DMS114 treated with DMSO at 0.1 percent for 48 hours (cell line): ENCODE measurements around the gene MXD3.
"Not testable (repeated sequence)": the region's sequence is repeated elsewhere in the genome, so short reads cannot be mapped to it uniquely, and the experiment has no call there.

Experiments used
- DNase-seq: peaks from one replicate; lab custom pipeline; 2025; ENCODE audit not compliant: unreplicated experiment; lab: John Stamatoyannopoulos, UW

MXD3 gene, protein sequence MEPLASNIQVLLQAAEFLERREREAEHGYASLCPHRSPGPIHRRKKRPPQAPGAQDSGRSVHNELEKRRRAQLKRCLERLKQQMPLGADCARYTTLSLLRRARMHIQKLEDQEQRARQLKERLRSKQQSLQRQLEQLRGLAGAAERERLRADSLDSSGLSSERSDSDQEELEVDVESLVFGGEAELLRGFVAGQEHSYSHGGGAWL

DNA sequence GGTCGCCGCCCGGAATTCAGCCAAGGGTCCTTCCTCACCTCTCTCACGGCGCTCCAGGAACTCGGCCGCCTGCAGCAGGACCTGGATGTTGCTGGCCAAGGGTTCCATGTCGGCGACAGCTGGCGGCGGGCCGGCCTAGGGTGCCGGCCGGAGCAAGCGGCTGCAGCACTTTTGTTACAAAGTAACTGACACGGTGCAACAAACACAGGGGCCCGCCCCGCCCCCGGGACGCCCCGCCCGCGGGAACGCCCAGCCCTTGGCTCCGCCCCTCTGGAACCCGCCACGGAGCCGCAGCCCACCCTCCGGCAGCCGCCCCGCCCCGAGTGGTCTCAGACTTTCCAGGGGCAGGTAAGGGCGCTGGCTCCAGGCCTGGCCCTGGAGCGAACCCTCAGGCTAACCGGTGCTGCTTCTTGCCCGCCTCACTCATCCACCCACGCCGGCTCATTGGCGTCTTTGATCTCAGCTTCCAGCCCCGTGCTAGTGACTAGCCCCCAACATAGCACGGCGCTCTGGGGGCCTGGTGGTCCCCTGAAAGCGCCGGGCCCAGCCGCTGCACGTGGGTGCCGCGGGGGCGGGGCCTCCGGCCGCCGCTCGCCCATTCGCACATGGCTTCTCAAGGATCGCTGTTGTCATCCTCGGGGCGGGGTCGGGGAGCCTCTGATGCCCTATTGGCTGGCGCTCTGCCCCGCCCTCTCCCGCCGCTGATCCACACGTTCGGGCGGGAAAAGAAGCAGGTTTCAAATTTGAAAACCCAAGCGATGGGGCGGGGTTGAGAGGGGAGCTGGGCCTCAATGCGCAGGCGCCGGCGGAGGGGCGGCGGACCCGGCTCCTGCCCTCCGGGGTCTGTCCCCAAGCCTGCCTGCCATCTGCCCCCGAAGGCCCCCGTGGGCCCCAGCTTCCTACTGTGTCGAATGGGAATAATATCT lies at the start of gene MXD3:
Gene MXD3, minus strand, starts transcription at position 176 of the 926 bp plus-strand sequence. Its CDS starts 68 bp downstream, at position 108.
- DNase-seq, result peak; percentile 96

DNA sequence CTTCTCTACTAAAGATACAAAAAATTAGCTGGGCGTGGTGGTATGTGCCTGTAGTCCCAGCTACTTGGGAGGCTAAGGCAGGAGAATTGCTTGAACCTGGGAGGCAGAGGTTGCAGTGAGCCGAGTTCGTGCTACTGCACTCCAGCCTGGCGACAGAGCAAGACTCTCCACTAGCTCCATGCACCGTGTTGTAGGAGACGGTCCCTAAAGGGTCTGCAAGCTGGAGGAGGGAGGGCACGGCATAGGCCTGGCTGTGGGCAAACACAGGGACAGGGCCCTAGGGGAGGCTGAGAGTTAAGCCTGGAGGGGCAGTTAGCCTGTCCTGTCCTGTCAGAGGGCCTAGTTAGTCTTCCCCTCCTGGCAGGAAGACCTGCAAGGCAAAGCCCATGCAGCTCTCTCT lies 49.0 kb upstream of the MXD3 start:
- not testable (repeated sequence) for DNase-seq

DNA sequence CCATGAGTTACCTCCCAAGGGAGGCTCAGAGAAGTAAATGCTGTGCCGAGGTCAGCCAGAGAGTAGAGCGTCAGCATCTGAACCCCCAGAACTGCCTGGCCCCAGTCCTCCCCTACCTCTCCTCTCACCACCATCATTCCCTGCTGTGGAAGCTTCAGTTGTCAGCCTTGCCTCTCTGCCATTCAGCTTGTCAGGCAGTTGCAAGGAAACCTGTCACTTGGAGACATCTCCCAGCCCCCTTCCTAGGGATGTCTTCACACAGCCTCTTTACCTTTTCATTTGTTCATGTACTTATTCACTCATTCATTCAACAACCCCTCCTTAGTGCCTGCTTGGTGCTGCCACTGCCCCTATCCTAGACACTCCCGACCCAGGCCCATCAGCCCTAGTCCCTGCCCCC lies 48.2 kb upstream of the MXD3 start:
- DNase-seq, result no peak

DNA sequence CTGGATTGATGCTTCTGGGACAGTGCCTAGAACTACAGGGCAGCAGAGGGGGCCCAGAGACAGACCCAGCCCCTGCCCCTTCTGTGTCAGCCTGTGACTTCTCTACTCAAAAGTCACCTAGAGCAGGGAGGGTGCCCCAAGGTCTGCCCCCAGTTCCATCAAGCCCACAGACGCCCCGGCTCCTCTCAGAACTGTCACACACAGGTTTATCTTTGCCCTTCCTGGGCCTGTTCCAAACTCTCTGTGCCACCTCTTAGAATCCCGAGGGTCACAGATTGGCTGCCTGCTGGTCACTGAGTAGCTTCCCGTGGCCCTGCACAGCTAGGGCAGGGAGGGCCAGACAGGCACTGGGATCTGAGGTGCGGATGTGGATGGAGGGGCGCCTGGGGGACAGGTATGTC lies 47.8 kb upstream of the MXD3 start:
- no peak for DNase-seq

DNA sequence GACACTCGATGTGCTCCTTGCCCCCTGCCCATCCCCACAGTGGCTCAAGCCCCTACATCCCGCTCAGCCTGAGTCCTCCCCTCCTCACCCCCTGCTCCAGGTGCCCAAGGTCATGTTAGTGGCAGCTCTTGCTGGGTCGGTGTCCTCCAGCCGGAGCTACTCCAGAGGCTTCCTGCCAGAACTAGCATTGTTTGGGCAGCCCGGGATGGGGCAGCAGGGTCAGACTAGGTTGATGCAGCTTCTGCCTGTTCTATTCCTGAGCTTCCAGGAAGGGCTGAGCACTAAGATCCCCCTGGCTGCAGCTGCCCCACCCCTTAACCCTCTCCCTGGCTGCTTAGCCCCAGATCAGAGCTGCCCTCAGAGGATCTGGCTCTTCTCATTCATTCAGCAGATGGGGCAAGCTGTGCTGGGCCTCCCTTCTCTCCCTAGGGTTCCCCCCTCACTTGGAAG lies 46.7 kb upstream of the MXD3 start:
- no peak for DNase-seq

DNA sequence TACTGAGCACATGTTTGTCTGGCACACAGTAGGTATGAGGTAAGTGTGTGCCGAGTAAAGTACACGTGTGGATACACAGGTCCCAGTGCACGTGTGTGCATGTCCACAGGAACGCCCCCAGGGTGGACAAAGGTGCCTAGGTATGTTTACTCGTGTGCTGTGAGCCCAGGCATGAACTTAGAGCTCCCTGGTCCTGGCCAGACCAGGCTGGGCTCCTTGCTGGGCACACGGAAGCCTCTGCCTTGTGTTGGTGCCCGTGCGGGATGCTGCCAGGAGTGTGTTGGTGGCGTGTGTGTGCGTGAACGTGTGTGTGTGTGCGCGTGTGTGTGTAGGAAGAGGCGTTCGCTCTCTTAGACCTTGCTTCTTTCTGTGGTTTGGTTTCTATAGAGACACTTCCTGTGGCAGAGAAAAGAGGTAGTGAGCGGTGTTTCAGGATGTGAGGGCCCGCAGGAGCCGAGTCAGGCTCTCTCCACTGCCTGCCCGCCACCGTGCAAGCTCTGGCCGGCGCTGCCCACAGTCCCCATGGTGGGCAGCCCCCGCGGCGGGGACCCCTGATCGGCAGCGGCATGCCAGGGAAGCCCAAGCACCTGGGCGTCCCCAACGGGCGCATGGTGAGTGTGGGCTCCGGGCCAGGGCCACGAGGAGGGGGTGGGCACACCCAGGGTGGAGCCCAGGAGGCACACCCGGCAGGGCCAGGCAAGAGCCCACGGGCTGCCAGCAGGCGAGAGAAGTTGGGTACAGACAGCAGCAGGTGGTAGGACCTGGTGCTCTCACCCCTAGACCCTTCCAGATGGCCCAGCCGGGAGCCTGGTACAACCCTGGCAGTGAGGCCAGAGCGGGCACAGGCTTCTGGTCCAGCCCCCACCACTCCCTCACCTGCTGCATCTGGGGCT lies 46.0 kb upstream of the MXD3 start, which contains the start of gene RGS14:
Gene RGS14, plus strand, starts transcription at position 466 of the 893 bp plus-strand sequence. Its CDS starts 101 bp downstream, at position 567.
- DNase-seq, result no peak

DNA sequence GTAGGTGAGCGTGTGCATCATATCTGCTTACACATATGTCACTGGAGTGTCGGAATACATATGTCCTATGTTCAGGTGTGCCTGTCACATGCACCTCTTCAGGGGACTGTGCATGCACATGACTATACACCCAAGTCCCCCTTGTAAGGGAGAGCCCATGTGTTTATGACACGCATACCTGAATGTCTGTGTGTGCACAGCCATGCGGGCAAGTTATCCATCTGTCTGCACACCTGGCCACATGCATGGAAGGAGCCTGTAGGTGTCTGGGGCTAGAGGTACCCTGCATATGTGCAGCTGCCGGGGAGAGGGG lies 45.4 kb upstream of the MXD3 start:
- DNase-seq, result no peak

DNA sequence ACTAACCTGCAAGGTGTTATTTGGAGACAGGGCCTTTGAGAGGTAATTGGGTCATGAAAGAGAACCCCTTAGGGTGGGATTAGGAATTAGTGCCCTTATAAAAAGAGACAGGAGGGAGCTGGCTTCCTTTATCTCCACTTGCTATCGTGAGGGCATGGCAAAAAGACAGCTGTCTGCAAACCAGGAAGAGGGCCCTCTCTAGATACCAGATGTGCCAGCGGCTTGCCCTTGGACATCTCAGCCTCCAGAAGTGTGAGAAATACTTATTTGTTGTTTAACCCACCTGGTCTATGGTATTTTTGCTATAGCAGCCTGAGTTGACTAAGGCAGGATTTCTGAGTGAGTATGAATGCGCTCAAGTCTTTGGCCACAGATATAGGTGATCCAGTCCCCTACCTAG lies 45.0 kb upstream of the MXD3 start:
- DNase-seq, result no peak

DNA sequence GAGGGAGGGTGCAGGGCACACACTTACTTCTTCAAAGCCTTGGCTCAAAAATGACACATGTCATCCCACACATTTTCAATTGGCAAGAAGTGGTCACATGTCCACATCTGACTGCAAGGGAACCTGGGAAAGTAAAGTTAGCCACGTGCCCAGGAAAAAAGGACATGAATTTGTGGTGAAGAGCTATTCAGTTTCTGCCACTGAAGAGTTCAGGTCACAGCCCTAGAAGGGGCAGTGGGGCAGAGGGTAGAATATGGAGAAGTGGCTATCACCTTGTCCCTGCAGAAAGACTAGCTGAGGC lies 44.1 kb upstream of the MXD3 start:
- DNase-seq, result no peak

DNA sequence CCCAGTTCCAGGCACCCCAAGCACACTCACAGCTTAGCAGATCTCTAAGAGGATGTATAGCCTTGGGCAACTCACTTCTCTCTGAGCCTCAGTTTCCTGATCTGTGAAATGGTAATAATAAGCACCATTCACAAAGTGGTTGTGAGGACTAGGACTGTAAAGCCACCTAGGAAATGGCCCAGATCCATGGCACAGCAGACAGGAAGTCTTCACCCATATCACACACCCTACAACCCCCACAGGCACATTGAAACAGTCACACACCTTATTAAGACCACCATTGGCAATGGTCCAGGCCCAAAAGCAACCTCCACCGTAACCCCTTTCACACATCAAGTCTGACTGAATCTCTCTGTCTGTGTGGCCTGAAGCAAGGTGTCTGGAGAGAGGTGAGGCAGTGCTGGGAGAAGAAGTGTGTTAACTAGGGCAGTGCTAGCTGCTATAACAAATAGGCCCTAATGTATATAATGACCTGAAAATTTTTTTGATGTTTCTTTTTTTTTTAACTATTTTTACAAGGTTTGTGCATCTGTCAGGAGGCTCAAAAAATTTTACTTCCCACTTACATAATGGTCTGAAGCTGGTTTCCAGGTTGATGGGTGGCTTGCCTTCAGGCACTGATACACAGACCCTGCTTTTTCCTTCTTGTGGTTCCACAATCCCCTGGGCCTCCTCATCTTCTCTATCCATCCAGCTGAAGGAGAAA lies 43.6 kb upstream of the MXD3 start:
- no peak for DNase-seq

DNA sequence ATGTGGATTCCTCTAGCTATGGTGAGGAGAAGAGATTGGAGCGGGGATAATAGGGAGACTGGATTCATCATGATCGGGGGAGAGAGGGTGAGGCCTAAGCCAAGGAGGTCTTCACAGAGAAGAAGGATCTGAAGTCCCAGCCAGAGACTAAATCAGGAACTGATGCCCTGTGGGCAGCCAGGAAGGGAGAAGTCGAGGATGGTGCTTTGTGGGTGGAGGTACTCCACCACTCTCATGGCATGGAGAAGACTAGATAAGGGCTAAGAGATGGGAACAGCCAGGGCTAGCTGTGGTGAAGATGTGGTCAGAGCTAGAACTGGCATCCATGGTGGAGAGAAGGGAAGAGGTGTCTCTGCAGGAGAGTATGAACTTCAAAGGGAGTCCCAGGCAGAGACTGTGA lies 43.0 kb upstream of the MXD3 start:
- no peak for DNase-seq

DNA sequence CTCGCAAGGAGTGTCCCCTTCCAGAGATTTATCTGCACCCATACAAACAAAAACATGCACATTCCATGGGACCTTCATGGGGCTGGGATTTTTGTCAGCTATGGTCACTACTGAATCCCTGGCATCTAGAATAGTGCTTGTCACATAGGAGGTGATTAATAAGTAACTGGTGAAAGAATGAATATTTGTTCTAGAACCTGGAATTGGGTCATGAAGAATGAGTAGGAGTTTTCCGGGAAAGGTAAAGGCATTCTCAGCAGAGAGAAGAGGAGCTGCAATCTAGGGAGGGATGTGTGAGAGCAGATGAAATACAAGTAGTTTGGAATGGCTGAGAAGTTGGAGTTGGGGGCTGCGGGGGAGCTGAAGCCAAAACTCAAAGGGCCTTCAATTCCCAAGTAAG lies 42.6 kb upstream of the MXD3 start:
- DNase-seq, result no peak

DNA sequence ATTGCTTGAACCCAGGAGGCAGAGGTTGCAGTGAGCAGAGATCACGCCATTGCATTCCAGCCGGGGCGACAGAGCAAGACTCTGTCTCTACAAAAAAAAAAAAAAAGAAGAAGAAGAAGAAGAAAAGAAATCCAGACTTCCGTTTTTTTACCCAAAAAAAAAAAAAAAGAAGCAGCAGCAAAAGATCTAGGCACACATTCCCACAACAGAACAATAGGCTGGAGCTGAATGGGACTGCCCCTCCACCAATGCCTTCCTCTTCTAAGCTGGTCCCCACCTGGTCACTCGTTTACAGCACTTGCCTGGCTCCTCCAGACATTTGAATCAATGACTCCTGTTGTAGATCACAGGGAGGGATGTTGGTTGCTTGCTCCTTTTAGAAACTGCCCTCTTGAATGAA lies 41.4 kb upstream of the MXD3 start:
- no peak for DNase-seq

DNA sequence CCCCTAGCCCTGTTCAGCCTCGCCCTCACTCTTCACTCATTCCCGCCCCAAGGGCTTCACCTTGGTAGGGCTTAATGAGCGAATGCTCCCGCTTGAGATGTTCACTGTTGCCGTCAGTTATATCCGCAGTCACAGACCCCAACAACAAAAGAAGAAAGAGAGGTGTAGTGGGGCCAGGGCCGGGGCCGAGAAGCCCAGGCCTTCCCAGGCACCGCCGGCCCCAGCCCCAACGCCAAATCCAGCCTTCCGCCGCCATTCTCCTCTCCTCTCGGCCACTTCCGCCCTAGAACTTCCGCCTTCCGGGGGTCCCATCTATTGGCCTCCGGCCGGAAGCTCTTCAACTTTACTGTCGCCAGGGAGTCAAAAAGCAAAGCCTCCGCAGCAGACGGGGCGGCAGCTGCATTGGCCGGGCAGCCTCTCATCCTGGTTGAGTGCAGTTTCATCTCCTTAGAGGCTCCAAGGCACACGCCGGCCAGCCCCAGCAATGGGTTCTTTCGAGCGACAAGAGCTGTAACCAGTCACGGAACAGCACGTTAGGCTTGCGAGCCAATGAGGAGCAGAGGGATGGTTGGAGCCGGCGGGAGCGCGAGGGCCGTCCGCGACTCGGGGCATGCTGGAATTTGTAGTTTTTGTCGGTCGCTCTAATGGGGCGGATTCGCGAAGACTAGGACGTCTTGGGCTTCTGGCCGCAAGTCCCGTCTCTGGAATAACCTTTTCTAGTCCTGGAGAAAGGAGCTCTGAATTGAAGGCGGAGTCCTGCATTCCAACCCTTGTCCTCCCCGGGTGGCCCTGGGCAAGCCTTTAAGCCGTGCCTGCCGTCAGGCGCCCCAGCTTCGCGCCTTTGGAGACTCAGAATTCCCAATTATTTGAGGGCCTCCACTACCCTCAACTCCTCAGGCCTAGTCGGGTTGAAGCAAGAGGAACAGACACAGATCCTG lies 40.0 kb upstream of the MXD3 start, which contains the start of gene LMAN2:
Gene LMAN2, minus strand, starts transcription at position 277 of the 938 bp plus-strand sequence. Its CDS starts 21 bp downstream, at position 256.
- DNase-seq, result peak; percentile 95

DNA sequence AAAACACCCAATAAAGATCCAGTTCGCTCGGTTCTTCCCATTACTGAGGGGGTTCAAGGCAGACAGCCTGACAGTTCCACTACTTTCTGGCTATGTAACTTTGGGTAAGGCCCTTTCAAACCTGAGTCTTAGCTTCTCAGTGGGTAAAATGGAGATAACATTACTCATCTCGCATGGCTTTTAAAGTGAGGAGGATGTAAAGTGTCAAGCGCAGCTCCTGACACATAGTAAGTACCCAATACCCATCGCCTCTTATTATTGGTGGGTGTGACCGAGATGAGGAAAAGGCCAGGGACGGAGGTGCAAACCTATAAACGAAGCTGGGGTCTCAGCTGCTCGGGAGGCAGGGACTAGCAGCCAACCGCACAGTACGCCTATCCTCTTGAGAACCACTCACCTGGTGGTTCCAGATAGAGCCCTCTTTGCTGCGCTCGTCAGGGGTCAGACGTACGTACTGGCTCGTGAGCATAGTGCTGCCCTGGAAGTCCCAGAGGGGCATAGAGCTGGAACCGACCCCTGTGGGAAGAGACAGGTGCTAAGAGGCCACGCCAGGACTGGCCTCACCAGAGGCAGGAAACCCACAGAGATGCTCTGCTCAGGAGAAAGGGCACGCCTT lies 39.2 kb upstream of the MXD3 start:
- DNase-seq, result no peak

DNA sequence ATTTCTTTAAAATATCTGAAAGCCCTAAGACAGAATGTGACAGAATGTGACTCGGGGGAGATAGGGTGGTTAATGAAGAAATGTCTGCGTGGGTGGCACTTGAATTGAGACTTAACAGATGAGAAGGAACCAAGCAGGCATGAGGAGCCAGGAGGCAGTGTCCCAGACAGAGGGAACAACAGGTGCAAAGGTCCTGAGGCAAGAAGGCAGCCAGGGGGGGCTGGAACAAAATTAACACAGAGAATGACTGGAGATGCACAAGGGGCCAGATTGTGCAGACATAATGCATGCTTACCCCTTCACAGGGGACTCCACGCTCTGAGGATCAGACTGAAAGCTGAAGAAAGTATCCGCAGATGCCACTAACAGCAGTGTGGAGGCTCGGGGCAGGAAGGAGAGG lies 38.1 kb upstream of the MXD3 start:
- DNase-seq, result no peak

DNA sequence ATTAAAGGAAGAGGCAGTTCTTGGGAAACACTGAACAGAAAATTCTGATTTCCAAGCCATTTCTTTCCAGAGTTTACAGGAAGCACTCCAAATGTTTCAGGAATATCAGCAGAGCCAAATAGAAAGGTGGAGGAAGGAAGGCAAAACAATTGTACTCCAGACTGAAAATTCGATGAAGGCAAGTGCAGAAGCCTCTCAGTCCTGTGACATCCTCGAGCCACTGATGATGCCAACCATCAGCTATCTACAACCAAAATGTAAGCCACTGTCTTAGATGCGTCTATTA lies 37.6 kb upstream of the MXD3 start:
- DNase-seq, result no peak

DNA sequence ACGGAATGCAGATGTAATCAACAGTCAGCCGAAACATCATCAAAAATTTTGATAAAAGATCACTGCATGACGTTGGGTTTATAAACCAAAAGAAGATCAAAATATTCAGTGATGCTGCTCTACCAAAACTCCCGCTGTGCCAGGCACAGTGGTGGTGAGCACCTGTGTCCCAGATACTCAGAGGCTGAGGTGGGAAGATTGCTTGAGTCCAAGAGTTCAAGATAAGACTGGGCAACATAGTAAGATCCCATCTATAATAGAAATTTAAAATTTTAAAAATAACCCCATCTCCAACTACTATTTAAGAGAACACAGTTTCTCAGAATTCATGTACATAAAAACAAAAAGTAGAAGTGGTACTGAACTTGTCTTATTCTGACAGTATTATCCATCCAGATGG lies 36.0 kb upstream of the MXD3 start:
- DNase-seq, result no peak

DNA sequence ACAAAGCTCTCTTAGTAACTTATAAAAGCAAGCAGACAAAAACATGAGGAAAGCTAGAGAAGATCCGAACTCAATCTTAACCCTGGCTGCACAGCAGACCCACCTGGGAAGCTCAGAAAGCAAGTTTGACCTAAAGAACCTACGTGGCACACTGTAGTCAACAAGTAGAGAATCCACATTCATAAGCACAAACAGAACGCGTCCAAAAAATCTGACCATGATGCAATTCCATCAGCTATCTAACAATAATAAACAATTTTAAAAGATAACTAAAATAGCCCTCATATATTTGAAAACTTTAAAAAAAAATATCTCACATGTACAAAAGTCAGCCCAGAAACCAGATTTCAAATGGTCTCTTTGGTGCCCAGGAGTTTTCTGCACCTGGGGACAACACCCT lies 35.1 kb upstream of the MXD3 start:
- DNase-seq, result no peak

DNA sequence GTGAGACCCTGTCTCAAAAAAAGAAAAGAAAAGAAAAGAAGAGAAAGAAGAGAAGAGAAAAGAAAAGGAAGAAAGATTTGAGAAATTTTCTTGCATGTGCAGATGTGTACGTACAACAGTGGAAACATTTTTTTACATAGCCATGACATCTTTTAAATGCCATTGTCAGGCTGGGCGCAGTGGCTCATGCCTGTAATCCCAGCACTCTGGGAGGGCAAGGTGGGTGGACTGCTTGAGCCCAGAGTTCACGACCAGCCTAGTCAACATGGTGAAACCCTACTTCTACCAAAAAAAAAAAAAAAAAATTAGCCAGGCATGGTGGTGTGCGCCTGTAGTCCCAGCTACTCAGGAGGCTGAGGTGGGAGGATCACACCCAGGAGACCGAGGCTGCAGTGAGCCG lies 33.2 kb upstream of the MXD3 start:
- DNase-seq, result no peak
